Pancreas (tissue), 10 donors: ENCODE measurements around the gene ADIPOR1. TPM values are rescaled to one million over a fixed set of nuclear protein-coding genes. Genes with fewer than 3 reads are reported as not detected.

Experiments used
- ATAC-seq, 4 donors: fragments of 200-7000 bp; cut with Tn5 transposase; one replicate each; pipeline versions ENCODE4 v1.8.0 to v1.9.1; 2020; ENCODE audit warnings: mild to moderate bottlenecking in 4 of 4, moderate library complexity in 4 of 4
- DNase-seq, 6 donors: peaks; one replicate each; pipeline ENCODE4 v3.0.0-alpha.2; 2020
- FAIRE-seq: peaks from 2 replicates; lab custom pipeline; 2012; peaks lifted over from hg19 to GRCh38; lab: Jason Lieb, UNC
- H3K27ac ChIP-seq, 4 donors: fragments of 200-600 bp; sonication (generic); 1 replicate in 3 of 4; 2 replicates in 1 of 4; pipeline versions ENCODE4 v1.5.0 to v1.8.0; 2020
- H3K27me3 ChIP-seq, 4 donors: fragments of 200-600 bp; one replicate each; pipeline ENCODE4 v1.8.0; 2021
- H3K36me3 ChIP-seq, 3 donors: fragments of 200-600 bp; sonication (generic) in 1 of 3; one replicate each; pipeline versions ENCODE4 v1.5.0 to v1.8.0; 2020 to 2021
- H3K4me1 ChIP-seq, 3 donors: fragments of 200-600 bp; one replicate each; pipeline ENCODE4 v1.8.0; 2021
- H3K4me3 ChIP-seq, 4 donors: fragments of 200-600 bp; sonication (generic) in 2 of 4; one replicate each; pipeline versions ENCODE4 v1.5.0 to v1.8.0; 2020 to 2021
- H3K9me3 ChIP-seq, 4 donors: fragments of 200-600 bp; one replicate each; pipeline ENCODE4 v1.8.0; 2021
- WGBS, 2 donors: extraction: QIAGEN DNeasy Blood & Tissue Kit; methylation state at CpG; one replicate each; pipeline ENCODE4 v1.1.7; 2013; 5-methylcytosine and 5-hydroxymethylcytosine counted together
- intact Hi-C, 3 donors: fragments of 100-400 bp; cut with DNase I; formaldehyde crosslinking; loops; one replicate each; pipeline versions ENCODE4 v1.11.1 to v1.14.2; 2022
- polyA plus RNA-seq, 2 donors: library from polyadenylated mRNA; stranded (reverse); fragments of 200-250 nt; gene quantifications; one replicate each; pipeline ENCODE4 v1.2.3, GENCODE V29; 2013
- total RNA-seq, 6 donors: library from RNA; stranded (reverse); fragmentation: NEBNext Ultra II Directional in 4 of 6; extraction: Animal tissue kit (Norgen Biotek cat#: 25700) in 4 of 6; gene quantifications; one replicate each; pipeline versions ENCODE4 v1.2.1 to v1.2.4, GENCODE V29; 2021 to 2023
- TF ChIP-seq, protein P1 (sequence below), 4 donors: fragments of 200-600 bp; sonication (generic) in 3 of 4; IDR thresholded peaks; one replicate each; pipeline versions ENCODE4 v1.5.0 to v1.8.0; 2021; ENCODE audit warnings: antibody characterized with exemption in 4 of 4
- donor health status: healthy with polysubstance abuse.
- donor health status: DM: no; HTN: no; CAD: no; lungs with moderate emphysema.
- donor health status: DM: no; HTN: no; CAD: no.
- donor health status: control.
- donor health status: control.
- donor health status: Bipolar disorder and iron deficiency.
- donor health status: DM: yes; HTN: yes; CAD: no.
- donor health status: DM: no; HTN: no; CAD: no.
- donor health status: DM: no; HTN: no; CAD: no.
- donor health status: DM: yes; HTN: yes; CAD: no.

ADIPOR1 gene
- total and polyA plus RNA-seq, 8 donors, result 27.9 to 52.2 (median 48.2) TPM

DNA sequence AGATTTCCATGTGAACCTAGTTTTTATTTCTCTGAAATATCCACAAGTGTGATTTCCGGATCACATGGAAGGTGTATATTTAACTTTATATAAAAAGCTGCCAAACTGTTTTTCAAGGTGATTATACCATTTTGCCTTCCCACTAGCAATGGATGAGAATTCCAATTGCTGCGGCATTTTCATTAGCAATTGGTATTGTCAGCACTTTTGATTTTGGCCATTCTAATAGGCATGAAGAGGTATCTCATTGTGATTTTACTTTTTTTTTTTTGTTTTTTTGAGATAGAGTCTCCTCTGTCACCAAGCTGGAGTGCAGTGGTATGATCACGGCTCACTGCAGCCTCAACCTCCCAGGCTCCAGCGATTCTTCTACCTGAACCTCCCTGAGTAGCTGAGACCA, 13.9 kb upstream of the ADIPOR1 start:
- H3K27ac ChIP-seq, result no peak overlapping the region
- TF ChIP-seq, protein P1, sequence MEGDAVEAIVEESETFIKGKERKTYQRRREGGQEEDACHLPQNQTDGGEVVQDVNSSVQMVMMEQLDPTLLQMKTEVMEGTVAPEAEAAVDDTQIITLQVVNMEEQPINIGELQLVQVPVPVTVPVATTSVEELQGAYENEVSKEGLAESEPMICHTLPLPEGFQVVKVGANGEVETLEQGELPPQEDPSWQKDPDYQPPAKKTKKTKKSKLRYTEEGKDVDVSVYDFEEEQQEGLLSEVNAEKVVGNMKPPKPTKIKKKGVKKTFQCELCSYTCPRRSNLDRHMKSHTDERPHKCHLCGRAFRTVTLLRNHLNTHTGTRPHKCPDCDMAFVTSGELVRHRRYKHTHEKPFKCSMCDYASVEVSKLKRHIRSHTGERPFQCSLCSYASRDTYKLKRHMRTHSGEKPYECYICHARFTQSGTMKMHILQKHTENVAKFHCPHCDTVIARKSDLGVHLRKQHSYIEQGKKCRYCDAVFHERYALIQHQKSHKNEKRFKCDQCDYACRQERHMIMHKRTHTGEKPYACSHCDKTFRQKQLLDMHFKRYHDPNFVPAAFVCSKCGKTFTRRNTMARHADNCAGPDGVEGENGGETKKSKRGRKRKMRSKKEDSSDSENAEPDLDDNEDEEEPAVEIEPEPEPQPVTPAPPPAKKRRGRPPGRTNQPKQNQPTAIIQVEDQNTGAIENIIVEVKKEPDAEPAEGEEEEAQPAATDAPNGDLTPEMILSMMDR (IDR thresholded peaks at IDR 0.05), result no peak
- peaks cover 0 to 10% (median 5%) of the 10 kb centered on the region in 3 donors for H3K4me1 ChIP-seq
- H3K27me3 ChIP-seq, result no peaks in the 10 kb centered on the region
- DNase-seq, result no peak
- 62 to 72% methylated on average over 4 of the region's 4 CpGs for WGBS, 2 donors
- no peaks in the 10 kb centered on the region for H3K36me3 ChIP-seq
- intact Hi-C loops, result no loop called here
- FAIRE-seq, result no peak
- no peaks in the 10 kb centered on the region for H3K9me3 ChIP-seq
- ATAC-seq, result no peak
- H3K4me3 ChIP-seq, result no peak overlapping the region

DNA sequence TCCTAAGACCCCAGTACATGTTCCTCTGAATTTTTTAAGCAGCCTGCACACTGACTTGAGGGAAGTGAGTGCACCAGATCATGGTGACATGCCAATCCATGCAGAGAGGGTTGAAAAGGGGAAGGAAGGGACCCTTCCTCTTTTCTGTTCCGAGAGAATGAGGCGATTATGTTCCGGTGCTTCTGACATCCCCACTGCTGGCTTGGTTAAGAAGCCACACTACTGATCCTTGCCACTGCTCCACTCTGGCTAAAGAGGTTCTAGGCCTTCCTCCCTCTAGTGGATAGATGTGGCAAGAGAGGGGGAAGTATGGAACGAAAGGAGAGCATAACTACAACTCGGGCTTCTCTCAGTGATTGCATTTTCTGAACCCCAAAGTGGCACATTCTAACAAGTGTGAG, 10.8 kb upstream of the ADIPOR1 start:
- no peaks in the 10 kb centered on the region for H3K9me3 ChIP-seq
- 29% methylated on average over 5 of the region's 5 CpGs for WGBS, 2 donors
- intact Hi-C loops, result no loop called here
- DNase-seq (peak in 2 of 6 donors; percentile 42 to 56), FAIRE-seq (no peak), ATAC-seq (peak in 3 of 4 donors; percentile 52 to 65 (median 60))
- no peaks in the 10 kb centered on the region for H3K36me3 ChIP-seq
- H3K4me1 ChIP-seq, result peaks cover 0 to 20% (median 9%) of the 10 kb centered on the region in 3 donors
- TF ChIP-seq, protein P1 (IDR thresholded peaks at IDR 0.05), result peak; percentile 31 to 48 (median 46)
- H3K27ac ChIP-seq, result peak overlapping the region in 2 of 4 donors; percentile 79
- H3K27me3 ChIP-seq, result no peaks in the 10 kb centered on the region
- no peak overlapping the region for H3K4me3 ChIP-seq

DNA sequence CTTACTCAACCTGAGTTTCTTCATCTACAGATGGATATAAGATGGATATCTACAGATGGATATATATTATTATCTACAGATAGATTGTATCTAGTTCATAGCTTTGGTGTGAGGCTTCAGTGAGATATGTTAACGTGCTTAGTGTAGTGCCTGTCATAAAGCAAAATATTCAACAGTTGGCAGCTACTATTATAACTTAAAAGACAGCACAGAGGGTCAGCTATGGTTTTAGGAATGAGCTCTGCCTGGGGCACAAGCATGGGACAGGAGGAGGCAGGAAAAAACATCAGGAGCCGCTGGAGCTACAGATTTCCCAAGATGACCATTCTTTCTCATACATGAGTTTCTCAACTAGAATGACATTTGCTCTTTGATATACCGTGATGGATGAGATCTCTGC, 10.2 kb upstream of the ADIPOR1 start:
- H3K4me1 ChIP-seq, result peaks cover 0 to 20% (median 9%) of the 10 kb centered on the region in 3 donors
- intact Hi-C loops, result no loop called here
- WGBS, 2 donors, result 73% methylated on average over 3 of the region's 3 CpGs
- FAIRE-seq, result no peak
- peak overlapping the region in 1 of 4 donors; percentile 89 for H3K4me3 ChIP-seq
- H3K27me3 ChIP-seq, result no peaks in the 10 kb centered on the region
- peak overlapping the region in 2 of 4 donors; percentile 79 for H3K27ac ChIP-seq
- H3K9me3 ChIP-seq, result no peaks in the 10 kb centered on the region
- TF ChIP-seq, protein P1 (IDR thresholded peaks at IDR 0.05), result no peak
- ATAC-seq, result no peak
- no peaks in the 10 kb centered on the region for H3K36me3 ChIP-seq
- DNase-seq, result no peak

DNA sequence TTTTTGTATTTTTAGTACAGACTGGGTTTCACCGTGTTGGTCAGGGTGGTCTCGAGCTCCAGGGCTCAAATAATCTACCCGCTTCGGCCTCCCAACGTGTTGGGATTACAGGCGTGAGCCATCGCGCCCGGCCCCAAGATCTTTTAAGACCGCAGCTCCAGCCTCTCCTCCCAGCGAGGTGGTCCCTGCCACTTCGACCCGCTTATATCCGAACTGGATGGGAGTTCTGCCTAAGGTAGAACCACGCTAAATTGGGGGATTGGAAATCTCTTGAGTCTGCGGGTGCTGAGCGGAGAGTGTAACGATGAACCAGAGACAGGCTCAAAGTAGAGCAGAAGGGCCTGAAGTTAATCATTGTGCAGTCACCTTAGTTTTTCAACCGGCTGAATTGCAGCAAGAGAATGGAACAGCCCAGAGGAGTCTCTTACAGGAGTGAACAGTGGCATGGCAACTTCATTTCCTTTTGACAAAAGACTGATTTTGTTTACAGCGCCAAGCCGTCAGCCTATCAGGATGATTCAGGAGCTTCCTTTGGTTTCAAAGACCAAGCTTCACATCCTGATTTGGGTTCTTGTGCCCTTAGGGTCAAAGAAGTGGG, 9.7 kb upstream of the ADIPOR1 start:
- ATAC-seq (peak; percentile 20 to 49 (median 31)), FAIRE-seq (no peak), DNase-seq (peak in 1 of 6 donors; percentile 20)
- peak overlapping the region in 3 of 4 donors; percentile 36 to 79 (median 79) for H3K27ac ChIP-seq
- H3K9me3 ChIP-seq, result no peaks in the 10 kb centered on the region
- peaks cover 0 to 20% (median 9%) of the 10 kb centered on the region in 3 donors for H3K4me1 ChIP-seq
- intact Hi-C loops, result no loop called here
- peak overlapping the region; percentile 30 to 89 (median 82) for H3K4me3 ChIP-seq
- no peaks in the 10 kb centered on the region for H3K36me3 ChIP-seq
- 4 to 7% methylated on average over 21 of the region's 21 CpGs for WGBS, 2 donors
- no peaks in the 10 kb centered on the region for H3K27me3 ChIP-seq
- TF ChIP-seq, protein P1 (IDR thresholded peaks at IDR 0.05), result no peak
